NCI-H2107 treated with DMSO at 0.1 percent for 48 hours (cell line): Measurements from ENCODE around the gene PIK3AP1.
"Not testable (repeated sequence)": the region's sequence is repeated elsewhere in the genome, so short reads cannot be mapped to it uniquely, and the experiment has no call there.

Source experiments
- DNase-seq: peaks from one replicate; lab custom pipeline; 2025; ENCODE audit not compliant: unreplicated experiment; lab: John Stamatoyannopoulos, UW

The PIK3AP1 gene

DNA sequence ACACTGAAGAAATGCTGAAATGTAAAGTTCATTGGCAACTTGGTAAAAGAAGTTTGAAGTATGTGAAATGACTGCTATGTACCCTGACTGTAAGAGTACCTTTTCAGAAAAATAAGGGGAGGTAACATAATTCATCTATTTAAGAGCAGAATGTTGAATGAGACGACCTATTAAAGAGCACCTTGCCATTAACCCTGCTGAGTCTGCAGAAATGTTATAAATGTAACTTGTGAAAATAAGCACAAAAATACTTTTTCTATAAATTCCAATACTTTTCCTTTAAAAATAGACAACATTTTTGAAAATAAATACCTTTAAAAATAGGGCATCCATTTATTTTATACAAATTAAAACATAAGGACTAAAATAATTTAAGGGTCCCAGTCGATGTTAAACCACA, 141.2 kb downstream of the PIK3AP1 start:
- no peak for DNase-seq

DNA sequence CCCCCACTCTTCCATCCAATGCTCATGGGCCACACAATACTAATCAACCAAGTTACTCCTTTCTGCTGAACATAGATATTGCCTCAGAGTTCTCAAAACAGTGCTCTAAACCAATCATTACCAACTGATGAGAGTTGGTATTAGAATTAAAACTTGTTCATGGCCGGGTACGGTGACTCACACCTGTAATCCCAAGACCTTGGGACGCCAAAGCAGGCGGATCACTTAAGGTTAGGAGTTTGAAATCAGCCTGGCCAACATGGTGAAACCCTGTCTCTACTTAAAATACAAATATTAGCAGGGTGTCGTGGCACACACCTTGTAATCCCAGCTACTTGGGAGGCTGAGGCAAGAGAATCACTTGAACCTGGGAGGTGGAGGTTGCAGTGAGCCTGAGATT, 141.7 kb downstream of the PIK3AP1 start:
- no peak for DNase-seq

DNA sequence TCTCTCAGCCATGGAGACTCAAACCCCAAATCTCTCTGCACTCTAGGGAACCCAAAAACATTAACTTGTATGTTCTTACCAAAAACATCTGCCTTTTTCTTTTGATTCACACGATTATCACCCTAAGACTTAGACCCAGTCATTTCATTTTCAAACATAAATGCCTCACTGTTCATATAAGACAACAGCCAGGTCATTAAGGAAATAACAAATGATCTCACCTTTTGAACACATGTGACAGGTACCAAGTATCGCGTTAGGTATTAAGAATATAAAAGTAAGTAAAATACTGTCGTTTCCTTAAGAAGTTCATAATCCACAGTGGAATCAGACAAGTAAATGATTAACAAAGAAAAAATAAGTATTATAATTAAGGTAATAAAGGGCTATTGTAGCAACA, 142.3 kb downstream of the PIK3AP1 start:
- no peak for DNase-seq

DNA sequence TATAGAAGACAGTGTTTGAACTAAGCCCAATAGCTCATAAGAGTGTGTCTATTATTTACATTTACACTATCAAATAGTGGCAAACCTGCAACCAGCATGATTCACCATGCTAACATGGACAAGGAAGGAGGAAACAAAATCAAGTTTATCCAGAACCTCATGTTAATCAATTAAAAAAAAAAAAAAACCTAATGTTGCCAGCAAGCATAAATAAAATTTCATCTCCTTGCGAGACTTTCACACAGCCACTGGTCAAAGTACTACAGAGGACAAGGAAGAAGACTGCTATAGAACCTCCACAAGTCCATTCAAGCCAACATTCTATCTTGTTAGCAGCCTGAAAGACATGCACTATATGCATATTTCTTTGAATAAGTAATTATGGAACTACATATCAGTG, 143.2 kb downstream of the PIK3AP1 start:
- no peak for DNase-seq

DNA sequence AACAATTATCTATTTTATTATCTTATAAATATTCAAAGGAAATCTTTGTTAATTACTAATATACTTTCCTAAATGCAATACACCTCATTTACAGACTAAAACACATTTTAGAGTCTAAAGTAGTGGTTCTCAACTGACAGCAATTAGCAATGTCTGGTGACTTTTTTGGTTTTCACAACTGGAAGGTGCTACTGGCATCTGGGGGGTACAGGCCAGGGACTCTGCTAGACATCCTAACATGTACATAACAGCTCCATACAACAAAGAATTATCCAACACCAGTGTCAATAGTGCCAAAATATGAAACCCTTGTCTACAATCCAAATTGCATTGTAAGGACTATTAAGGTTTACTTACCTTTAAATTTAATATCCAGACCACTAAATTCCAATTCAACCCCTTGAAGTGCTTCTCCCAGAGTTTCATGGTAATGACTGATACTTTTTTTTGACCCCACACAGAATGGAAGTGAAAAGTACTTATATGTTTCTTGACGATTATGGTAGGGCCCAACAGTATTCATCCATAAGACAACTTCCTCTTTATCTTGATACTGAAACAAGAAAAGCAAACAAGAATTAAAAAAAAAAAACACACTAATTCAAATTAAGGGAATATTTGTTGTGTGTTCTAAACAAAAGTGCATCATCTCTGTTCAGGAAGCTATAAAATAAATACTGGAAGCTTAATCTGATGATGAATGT, 143.9 kb downstream of the PIK3AP1 start:
- no peak for DNase-seq

DNA sequence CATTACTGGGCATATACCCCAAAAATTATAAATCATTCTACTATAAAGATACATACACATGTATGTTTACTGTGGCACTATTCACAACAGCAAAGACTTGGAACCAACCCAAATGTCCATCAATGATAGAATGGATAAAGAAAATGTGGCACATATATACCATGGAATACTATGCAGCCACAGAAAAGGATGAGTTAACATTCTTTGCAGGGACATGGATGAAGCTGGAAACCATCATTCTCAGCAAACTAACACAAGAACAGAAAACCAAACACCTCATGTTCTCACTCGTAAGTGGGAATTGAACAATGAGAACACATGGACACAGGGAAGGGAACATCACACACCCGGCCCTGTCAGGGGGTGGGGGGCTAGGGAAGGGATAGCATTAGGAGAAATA, 145.8 kb downstream of the PIK3AP1 start:
- not testable (repeated sequence) for DNase-seq

DNA sequence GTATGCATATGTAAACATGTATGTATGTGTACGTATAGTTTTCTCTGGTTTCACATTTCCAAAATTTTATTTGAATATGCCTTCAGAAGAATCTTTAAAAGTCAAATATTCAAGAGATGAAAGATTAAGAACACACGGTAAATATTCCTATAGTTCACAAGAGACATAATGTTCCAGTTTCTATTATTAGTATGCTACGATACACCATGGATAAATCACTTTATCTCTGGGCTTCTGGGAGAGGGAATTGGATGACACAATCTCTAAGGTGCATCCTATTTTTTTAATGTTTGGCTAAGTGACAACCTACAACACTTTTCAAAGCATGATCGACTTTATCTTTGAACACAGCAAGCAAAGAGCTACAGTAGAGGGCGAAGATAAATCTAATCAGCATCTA, 147.3 kb downstream of the PIK3AP1 start:
- DNase-seq, result no peak

DNA sequence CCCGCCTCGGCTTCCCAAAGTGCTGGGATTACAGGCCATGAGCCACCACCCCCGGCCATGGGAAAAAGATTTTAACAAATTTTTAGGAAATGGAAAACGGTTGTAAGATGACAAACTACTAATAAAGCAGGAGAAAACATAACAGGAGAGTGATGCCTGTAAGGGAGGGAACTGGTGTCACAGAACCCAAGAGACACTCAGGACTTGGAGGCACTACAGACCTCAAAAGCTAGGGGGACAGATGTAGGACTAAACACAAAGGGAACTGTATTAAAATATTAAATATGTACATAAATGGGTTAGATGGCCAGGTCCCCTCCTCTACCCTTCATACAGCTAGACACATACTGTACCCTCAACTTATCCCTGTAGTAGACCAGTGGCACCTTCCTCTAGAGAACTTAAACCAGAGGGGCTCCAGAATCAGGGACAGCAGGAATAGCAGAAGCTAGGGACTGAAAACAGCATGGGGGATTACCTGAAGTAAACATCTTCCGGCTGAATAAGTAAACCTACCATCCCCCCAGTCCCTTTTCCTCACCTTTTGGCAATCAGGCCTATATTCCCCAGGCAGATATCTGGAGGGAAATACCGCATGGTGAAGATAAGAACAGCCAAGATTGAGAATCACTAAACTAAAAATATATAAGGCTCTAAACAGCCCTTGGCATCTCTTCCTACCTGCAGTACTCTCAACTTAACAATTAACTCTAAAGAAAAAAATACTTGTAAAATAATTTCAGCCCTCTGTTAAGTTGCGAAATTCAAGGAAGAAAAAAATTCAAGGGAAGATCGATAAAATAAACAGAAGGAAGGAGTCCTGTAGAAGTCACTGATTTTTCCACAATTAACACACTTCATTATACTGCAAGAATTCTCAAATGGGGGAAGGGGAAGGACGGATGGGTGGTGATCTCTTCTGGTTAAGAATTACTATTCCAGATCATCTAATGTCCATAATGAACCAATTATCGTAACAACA, 149.0 kb downstream of the PIK3AP1 start:
- DNase-seq, result no peak

DNA sequence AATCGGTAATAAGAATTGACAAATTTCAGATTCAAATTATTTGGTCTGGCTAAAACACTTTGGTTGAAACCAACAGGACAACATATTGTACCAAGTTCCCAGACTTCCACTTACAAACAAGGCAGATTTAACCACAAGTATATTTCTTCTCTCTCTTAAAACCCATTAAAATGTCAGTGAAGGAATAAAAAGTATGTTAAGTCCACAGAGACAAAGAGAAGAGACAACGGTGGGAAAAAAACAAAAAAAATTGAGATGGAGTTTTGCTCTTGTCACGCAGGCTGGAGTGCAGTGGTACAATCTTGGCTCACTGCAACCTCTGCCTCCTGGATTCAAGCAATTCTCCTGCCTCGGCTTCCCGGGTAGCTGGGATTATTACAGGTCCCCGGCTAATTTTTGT, 149.8 kb downstream of the PIK3AP1 start:
- DNase-seq, result no peak

DNA sequence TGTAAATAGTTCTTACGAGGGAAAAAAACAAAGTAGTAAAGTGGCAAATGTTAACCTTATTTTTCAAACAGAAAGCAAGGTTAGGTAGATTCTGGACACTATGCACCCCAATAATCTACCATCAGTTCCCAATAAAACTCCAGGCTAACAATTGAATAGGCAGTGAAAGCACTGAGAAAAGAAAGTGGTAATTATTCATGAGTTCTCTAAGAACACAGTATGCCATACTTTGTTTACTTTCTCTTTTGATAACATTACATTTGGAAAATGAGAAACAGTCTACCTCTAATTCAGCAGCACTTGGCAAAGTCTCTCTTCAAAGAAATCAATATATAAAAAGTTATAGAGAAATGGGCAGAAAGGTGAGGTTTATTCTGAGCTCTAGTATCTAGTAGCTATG, 151.9 kb downstream of the PIK3AP1 start:
- DNase-seq, result no peak

DNA sequence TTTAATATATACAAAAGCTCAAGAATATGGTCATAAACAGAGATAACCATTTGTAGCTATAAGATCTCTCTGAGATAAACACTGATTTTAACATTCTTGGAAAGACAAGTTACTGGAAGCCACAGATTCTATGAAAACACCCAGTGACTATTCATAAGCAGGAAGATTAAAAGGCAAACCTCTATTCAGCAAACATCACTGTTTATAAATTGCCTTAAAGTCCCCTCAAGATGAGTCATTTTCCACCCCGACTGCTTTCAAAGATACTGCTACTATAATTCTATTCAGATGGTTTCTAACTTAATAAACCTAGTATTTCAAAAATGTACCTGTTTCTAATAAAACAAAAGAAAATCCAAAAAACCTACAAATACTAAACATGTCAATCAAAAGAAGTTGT, 154.5 kb downstream of the PIK3AP1 start:
- no peak for DNase-seq

DNA sequence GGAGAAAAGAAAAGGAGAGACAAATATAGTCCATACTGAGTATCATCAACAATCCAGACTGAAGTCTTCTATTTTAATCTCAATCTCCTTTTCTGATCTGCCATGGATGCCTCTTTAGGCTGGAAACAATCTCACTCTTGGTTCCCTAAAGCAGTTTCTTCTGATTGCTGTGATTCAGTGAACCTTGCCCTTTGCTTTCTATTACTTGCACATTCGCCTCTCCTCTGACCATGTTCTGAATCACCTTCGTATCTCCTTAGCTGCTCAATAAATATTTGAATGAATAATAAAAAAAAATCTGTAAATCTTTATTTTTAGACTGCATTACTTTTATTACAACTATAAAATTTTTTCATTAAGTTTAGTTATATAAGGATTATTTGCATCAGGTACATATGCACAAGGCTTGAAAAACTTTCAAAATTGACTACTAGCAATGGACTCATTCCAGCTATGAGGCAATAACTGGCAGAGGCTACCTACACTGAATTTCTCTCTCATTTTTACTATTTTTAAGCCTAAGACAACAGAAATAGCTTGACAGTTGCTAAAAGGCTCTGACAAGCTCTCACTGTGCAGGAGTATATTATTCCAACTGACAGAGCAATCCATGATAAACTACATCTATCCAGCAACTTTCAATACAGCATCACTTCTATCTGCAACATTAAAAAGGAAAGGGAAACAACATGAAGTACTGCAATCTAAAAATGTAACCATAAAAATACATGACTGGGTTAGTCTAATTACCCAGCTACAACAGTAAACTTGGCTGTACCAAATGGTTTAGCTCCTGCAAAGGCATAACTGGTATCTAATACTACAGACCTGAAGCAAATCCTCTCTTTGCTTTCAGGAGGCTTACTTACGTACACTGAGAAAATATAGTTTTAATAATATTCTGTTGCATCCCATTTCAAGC, 159.1 kb downstream of the PIK3AP1 start:
- DNase-seq, result no peak

DNA sequence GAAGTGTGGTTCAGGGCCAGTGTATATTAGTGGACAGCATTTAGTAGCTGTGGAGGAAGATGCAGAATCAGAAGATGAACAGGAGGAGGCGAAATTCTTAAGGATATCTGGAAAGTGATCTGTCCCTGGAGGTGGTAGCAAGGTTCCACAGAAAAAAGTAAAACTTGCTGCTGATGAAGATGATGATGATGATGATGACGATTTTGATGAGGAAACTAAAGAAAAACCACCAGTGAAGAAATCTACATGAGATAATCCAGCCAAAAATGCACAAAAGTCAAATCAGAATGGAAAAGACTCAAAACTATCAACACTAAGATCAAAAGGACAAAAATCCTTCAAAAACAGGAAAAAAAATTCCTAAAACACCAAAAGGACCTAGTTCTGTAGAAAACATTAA, 159.8 kb downstream of the PIK3AP1 start:
- DNase-seq, result no peak

DNA sequence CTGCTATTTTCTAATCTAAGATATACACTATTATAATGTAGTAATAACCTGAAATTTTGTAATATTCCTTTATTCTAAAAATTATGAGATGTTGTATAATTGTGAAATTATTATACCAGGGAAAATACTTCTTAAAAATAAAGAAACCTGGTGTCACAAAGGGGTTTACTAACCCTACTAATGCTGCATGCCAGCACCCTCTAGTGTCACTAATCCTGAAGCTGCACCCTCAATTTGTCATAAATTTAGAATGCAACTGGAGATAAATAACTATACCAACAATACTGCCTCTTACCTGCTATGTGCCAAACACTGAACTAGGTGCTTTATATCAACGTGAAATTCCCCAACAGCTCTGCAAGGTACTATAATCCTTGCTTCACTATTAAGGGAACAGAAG, 164.3 kb downstream of the PIK3AP1 start:
- no peak for DNase-seq

DNA sequence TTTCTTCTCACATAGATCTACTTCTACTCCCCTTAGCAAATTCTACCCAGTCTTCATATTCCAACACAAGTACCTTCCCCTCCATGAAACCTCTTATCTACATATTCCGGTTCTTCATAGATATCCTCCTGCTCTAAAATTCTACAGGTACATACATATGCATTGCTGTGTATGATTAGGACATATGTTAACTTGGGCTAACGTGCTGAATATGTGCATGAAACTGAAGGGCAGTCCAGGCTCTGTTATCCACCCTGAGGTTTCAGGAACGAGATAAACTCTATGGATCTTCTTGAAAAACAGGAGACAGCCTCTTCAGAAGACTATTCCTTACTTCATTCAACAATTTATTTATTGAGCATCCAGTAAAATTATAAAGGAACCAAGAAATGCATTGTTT, 165.0 kb downstream of the PIK3AP1 start:
- DNase-seq, result no peak

DNA sequence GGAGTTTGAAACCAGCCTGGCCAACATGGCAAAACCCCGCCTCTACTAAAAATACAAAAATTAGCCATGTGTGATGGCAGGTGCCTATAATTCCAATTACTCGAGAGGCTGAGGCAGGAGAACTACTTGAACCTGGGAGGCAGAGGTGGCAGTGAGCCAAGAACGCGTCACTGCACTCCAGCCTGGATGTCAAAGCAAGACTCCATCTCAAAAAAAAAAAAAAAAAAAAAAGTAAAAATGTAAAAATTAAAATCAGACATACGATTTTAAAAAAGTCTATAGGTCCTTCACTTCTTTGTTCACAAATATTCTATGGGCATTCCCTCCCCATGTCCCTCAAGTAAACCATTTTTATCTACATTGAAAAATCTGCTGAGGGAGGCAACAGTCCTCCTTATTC, 171.7 kb downstream of the PIK3AP1 start:
- DNase-seq, result peak; percentile 20

DNA sequence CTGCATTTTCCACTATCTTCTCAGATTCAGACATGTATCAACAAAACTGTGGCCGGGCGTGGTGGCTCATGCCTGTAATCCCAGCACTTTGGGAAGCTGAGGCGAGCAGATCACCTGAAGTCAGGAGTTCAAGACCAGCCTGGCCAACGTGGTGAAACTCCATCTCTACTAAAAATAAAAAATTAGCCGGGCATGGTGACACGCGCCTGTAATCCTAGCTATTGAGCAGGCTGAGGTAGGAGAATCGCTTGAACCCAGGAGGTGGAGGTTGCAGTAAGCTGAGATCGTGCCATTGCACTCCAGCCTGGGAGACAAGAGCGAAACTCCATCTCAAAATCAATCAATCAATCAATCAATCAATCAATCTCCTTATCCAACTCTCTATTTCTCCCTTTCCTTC, 174.8 kb downstream of the PIK3AP1 start:
- DNase-seq, result not testable (repeated sequence)
